Measurements from ENCODE around the gene CNTNAP2.

Gene CNTNAP2

GRCh38 chr7:148265896-148266295 is 2149.3 kb downstream of the CNTNAP2 start:
- TF ChIP-seq ZFX (IDR thresholded peaks at IDR 0.05) (no peak), CTCF (conservative IDR thresholded peaks at IDR 0.05) (no peak)

GRCh38 chr7:148266795-148267194 is 2150.2 kb downstream of the CNTNAP2 start:
- no peak overlapping the region for H3K27ac ChIP-seq
- no peak for TF ChIP-seq ZFX (IDR thresholded peaks at IDR 0.05)
- TF ChIP-seq CTCF (conservative IDR thresholded peaks at IDR 0.05) = no peak

More at GRCh38 chr7:148265896-148266295, 2149.3 kb downstream of the CNTNAP2 start:
- H3K27ac ChIP-seq = no peak overlapping the region

GRCh38 chr7:148270576-148270975 is 2154.0 kb downstream of the CNTNAP2 start:
- TF ChIP-seq CTCF (conservative IDR thresholded peaks at IDR 0.05) (no peak), ZFX (IDR thresholded peaks at IDR 0.05) (no peak)

GRCh38 chr7:148274118-148274517 is 2157.5 kb downstream of the CNTNAP2 start:
- TF ChIP-seq CTCF (conservative IDR thresholded peaks at IDR 0.05) (no peak), ZFX (IDR thresholded peaks at IDR 0.05) (no peak)
- no peak overlapping the region for H3K27ac ChIP-seq

More at GRCh38 chr7:148270576-148270975, 2154.0 kb downstream of the CNTNAP2 start:
- no peak overlapping the region for H3K27ac ChIP-seq

GRCh38 chr7:148275359-148275890 is 2158.8 kb downstream of the CNTNAP2 start:
- no peak for TF ChIP-seq ZFX (IDR thresholded peaks at IDR 0.05)
- TF ChIP-seq CTCF (conservative IDR thresholded peaks at IDR 0.05) = no peak
- H3K27ac ChIP-seq = no peak overlapping the region

GRCh38 chr7:148276314-148277041 is 2159.9 kb downstream of the CNTNAP2 start:
- TF ChIP-seq CTCF (conservative IDR thresholded peaks at IDR 0.05) = no peak
- TF ChIP-seq ZFX (IDR thresholded peaks at IDR 0.05) = no peak
- no peak overlapping the region for H3K27ac ChIP-seq

- H3K27ac ChIP-seq = no peak overlapping the region
- TF ChIP-seq ZFX (IDR thresholded peaks at IDR 0.05) (no peak), CTCF (conservative IDR thresholded peaks at IDR 0.05) (no peak)
Measured at GRCh38 chr7:148277042-148277660, 2160.6 kb downstream of the CNTNAP2 start.

Measured in C4-2B (cell line).